NCI-H2196 treated with DMSO at 0.1 percent for 48 hours (cell line): ENCODE data around the gene MS4A7.
"Not testable (repeated sequence)": the region's sequence is repeated elsewhere in the genome, so short reads cannot be mapped to it uniquely, and the experiment has no call there.

ENCODE experiments used
- DNase-seq: peaks from one replicate; lab custom pipeline; 2025; ENCODE audit not compliant: unreplicated experiment; lab: John Stamatoyannopoulos, UW

MS4A7 gene, protein sequence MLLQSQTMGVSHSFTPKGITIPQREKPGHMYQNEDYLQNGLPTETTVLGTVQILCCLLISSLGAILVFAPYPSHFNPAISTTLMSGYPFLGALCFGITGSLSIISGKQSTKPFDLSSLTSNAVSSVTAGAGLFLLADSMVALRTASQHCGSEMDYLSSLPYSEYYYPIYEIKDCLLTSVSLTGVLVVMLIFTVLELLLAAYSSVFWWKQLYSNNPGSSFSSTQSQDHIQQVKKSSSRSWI

DNA sequence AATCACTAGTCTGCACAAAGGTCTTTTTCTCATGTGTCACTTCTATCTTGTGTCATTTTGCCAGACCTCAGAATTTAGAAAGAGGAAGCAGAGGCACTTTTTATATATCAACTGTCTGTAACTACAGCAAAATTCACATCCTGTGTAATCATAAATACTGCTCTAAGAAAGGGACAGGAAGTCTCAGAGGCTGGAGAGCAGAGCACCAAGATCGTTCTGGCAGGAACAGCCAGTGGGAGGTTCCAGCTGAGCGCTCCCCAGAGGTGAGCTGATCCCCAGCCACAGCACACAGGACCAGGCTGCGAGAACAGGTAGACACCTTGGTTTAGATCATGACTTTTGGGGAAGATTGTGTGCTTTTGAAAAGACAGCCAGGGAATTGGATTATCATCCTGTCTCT is at the start of gene MS4A7:
Gene MS4A7 (plus strand): TSS at position 179 of the 400 bp plus-strand sequence. CDS start 4,610 bp downstream, outside the sequence.
- DNase-seq, result no peak

DNA sequence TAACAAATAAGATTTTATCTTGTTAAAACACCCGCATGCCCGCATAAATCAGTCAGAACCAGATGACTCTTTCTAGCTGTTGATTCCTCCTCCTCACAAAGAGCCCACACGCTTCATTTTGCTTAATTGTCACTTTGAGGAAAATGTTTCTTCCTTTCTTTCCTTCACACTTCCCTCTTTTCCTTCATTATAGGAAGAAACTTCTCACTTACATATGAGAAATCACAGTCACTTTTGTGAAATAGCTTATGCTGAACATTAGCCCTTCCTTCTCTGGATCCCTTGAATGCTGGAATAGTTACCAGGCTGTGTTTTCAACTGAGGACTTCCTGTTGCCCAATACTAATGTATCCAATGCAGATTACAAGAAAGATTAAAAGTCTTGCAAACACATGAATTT is 45.5 kb upstream of the MS4A7 start:
- DNase-seq, result no peak

DNA sequence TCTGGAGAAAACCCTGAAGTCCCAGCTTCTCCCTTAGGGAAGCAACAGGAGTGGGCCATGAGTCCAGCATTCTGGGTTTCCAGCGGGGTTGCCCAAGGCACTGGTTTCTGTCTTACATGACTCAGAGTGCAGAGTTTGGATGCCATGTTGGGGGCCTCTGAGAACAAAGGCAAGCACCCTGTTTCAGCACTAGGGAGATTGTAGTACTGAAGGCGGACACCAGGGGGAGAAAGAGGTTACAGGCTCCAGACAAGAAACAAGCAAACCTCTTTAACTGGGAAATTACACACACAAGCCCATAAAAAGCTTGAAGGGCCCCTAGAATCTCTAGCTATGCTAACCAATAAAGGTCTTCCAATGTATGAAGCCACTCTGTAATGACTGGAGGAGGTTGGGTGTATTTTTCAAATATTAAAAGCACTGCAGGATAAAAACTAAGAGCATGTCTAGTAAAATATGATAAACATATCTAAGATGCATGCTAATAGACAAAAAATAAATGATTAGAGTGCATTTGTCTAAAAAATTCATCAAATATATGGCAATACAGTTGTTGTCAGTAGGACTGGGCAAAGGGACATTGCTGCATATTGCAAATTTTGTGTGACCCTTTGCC is 44.2 kb upstream of the MS4A7 start:
- peak; percentile 22 for DNase-seq

DNA sequence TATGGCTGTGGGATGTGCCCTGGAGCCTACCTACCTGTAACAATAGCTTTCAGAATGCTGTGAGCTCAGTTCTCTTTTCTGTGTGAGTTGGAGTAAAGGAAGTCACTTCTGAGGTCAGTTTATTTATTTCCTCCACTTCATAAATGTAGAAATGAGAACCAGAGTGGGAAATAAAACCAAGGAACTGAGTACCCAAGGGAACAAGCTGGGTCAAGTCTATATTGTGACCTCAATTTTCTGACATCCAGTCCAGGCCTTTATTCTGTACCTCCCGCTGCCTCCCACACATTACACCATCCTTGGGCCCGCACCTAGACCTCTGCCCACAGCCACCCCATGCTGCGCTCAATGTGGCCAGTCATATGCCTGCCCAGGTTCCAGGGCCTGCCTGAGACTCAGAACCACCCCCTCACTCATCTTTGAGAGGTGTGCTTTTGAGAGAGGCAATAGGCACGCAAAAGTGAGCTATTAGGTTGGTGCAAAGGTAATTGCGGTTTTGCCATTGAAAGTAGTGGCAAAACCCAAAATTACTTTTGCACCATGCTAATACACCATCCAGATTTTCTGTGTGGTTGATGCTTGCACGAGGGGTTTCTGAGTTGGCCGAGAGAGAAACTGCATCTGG is 41.5 kb upstream of the MS4A7 start:
- no peak for DNase-seq

DNA sequence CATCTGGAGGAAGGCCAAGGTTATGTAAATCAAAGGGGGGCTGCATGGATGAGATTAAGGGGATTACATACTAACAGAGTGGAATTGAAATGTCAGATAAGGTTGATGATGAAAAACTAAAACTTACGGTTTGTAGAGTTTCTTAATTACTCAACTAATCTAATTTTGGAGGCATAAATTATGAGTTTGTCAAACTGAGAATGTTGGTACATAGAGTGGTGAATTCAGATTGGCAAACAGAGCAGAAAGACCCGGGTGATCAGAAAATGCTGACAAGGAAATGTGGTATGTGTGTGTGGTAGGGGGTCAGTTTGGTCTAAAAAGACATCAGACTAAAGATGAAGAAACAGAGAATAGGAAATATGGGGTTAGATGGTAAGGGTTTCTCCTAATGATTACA is 40.3 kb upstream of the MS4A7 start:
- no peak for DNase-seq

DNA sequence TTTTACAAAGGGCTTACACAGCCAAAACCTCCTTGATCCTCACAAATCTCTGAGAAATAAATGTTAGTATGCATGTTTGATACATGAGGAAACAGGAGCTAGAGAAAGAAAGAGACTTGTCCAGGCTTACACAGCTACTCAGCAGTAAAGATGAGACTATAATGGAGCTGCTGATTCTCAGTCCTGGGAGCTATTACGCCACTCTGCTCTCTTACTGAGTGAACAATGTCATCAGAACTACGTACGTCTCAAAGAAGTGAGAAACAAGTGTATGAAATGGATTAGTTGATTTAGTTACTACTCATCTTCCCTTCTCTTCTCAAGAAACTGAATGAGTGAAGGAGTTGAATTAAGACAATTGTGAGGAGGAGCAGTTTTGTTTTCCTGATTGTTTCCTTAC is 39.0 kb upstream of the MS4A7 start:
- no peak for DNase-seq

DNA sequence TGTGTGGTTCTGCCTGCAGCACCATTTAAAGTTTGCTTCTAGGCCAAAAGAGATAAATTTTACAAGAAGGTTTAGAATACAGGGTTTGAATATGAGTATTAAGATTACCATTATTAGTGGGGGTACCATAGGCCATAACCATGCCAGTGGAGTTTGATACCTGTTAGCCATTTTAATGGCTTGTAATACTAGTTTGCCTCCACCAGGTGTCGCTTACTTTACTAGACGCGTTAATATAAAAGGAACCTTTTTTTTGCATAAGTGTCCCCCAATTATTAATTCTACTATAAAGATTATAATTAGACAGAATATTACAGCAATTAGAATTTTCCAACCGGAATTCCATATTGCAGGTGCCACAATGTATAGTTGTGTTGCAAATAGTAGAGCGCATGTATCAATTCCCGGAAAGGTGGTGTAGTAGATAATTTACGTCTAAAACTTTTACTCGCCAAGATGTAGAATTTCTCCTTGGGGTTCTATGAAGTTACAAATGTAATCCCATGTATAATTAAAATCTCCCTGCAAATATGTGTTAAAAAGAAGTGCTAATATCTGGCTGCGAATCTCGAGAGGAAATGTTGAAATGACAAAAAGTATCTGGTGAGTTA is 35.1 kb upstream of the MS4A7 start:
- DNase-seq, result no peak

DNA sequence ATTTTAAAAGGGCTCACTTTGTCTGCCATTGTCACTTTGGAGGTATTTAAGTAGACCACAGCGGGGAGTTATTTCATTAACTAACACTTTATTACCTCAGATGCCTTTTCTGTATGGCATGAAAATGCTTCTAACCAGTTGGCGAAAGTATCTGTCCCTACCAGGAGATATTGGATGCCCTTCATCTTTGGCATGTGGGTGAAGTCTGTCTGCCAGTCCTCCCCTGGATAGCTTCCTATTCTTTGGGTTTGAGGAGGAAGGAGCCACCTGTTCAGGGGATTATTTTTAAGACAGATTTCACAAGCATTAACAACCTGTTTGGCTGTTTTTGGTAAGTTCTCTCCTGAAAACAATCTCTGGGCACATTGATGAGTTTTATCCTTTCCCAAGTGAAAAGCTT is 34.2 kb upstream of the MS4A7 start:
- DNase-seq, result no peak

DNA sequence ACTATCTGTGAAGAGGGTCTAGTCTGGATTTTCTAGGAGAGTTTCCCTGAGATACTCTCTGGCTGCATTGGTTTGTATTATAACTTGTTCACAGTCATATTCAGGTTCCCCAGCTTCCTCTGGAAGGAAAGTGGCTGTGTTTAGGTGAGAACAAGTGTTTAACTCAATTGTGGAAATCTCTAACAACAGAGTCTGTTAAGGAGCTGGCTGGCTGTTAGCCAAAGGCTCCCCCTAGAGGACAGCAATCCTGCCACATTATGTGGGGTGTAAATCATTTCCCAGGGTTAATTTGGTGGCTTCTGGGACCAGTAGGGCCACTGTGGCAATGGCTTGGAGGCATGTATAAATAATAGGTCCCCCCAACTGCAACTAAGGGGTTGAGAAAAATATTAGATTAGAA is 32.8 kb upstream of the MS4A7 start:
- DNase-seq, result no peak

DNA sequence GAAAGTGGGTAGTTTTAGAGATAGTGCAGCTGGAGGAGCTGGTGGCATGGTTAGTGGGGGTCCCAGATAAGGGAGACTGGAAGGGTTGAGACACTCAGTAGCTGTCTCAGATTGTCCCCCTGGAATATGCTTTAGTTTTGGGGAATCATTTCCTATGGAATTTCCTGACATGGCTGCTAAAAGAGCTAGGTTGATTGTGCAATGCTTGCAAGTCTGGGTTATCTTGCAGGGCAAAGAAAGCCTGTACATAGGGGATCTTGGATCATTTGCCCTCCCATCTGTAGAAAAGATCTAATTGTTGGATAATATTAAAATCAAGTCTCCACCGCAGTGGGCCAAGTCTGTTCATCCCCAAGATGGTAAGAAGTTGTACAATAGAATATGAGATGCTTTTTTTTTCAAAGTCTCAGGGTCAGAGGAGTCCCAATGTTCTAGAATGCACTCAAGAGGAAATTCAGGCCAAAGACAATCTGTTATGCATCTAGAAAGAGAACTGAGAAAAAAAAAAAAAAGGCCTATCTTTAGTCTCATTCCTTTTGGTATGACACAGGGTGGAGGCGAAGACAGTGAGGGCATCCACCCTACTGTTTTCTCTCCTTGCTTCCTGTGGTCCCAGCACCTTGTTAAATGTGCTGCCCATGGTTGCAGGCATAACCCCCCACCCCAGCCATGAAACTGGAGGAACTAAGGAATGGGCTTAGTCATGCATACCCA is 31.1 kb upstream of the MS4A7 start:
- no peak for DNase-seq

DNA sequence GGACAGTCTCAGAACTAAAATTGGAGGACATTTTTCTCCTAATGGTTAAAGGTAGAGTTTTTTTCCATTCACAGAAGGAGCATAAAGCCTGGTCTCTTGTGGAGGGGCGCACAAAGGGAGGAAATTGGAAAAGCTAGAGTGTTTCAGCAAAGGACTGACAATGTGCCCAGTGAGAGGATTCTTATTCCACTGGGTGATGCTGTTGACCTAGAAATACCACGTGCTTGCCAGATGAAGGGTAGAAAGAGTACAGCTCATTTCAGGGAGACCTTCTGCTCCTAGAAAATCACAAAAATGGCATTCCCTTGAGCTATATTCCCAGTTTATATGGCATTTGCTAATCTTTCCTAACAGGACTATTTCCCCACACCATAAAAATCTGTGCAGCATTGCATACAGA is 30.2 kb upstream of the MS4A7 start:
- no peak for DNase-seq

DNA sequence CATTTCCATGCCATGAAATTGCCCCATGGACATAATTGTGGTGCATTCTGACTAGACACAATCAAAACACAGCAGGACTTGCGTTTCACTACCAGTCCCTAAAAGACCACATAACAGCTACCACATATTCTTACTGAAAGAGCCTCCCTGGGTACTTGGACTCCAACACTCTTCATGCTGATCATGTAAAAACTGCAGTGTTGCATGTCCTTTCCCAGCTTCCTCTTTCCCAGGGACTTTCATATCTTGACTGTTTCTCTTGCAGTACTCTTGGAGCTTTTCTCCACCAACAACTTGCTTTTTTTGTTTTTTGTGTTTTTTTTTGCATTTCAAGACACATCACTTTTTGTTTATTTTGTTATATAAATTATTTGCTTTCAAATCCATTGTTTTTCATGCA is 28.3 kb upstream of the MS4A7 start:
- no peak for DNase-seq

DNA sequence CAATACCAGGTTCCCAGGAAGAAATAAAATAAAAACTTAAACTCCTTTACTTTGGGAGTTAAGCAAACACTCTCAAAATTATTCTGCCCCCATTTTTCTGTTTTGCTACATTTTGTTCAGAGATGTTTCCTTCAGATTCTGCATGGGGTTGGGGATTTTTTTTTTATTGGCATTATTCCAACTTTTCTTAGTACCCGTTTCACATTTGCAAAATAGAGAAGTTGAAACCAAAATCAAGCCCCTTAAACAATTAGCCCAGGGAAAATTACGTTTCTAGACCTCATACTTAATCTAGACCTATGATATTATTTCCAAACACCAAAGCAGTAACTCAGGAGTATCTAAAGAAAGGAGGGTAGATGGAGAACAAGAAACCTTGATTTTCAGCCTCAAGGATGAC is 20.6 kb upstream of the MS4A7 start:
- no peak for DNase-seq

DNA sequence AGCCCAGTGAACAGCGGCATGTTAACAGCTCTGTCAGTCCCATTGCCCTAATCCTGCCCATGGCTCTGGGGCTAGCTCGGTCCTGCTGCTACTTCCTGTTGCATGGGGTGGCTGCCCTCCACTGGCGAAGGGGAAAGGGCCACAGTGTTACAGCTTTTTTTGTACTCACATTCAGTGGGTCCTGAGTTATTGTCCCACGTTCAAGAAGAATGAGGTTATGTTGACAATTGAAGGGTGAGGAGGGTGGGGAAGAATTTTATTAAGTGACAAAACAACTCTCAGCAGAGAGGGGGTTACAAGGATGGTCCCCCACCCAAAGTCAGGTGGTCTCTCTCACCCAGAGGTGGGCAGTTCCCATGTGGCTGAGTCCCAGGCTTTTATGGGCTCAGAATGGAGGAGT is 17.7 kb upstream of the MS4A7 start:
- DNase-seq, result no peak

DNA sequence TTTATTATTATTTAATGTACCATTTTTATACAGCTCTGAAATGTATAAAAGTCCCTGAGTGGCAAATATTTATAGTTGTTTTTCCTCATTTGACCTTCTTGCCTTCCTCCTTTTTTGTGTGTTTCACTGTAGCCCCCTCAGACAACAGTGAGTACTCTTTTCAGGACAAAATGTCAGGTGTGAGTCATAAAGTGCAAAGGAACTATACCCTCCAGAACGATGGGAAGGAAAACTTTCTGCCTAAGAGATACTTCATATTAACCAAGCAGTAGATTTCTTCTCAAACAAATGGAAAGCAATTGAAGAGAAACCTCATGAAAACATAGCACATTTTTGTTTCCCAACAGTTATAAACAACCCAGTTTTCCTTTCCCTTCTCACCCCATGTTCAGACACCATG is 16.1 kb upstream of the MS4A7 start:
- no peak for DNase-seq

DNA sequence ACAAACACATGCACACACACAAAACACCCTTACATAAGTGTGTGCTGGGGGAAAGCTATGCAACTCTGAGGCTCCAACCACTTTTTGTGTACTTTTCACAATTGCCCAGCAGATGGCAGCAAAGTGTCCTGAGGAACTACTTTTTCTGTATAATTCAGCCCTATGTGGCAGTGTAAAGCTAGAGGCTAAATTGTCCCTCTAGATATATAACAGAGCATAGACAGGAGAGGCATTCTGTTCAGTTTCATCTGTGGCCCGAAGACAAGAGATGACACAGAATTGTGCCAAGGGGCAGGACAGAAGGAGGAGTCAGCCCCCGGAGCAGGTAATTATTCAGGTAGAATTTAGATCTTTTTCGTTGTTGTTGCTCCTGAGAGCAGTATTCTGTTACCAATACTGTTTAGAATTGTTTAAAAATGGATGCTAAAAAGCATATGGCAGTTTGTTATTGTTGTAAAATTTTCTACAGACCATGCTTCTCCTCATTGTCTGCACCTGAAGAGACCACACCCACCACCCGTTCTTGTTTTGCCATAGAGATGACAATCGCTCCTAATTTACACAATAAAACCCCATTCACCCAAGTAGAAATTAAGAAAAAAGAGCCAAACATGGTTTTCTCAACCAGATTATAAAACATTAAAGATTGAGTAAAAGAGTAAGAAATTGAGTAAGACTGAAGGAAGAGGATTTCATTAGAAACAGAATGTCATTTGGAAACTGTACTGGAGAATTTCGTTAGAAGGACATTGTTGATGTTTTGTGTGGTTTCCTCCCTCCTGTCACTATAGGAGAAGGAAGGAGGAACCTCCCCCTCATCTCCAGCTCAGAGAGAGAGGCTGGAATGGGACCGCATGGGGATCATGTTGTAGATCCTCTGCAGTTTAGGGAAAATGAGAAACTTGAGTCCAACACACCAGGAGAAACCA is 14.5 kb upstream of the MS4A7 start:
- DNase-seq, result peak; percentile 64

DNA sequence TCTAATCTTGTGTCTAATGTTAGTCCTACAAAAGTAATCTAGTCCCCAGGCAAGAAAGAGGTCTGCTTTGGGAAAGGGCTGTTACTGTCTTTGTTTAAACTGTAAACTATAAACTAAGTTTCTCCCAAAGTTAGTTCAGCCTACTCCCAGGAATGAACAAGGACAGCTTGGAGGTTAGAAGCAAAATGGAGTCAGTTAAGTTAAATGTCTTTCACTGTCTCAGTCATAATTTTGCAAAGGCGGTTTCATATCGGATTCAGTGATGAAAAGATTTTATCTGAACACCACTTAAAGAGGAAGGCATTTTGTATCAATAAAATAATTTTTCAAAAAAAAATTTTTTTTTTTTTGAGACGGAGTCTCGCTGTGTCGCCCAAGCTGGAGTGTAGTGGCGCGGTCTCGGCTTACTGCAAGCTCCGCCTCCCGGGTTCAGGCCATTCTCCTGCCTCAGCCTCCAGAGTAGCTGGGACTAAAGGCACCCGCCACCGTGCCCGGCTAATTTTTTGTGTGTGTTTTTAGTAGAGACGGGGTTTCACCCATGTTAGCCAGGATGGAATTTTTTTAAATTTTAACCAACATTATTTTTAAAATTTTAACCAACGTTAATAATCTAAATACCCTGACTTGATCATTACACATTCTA is 11.9 kb upstream of the MS4A7 start:
- not testable (repeated sequence) for DNase-seq

DNA sequence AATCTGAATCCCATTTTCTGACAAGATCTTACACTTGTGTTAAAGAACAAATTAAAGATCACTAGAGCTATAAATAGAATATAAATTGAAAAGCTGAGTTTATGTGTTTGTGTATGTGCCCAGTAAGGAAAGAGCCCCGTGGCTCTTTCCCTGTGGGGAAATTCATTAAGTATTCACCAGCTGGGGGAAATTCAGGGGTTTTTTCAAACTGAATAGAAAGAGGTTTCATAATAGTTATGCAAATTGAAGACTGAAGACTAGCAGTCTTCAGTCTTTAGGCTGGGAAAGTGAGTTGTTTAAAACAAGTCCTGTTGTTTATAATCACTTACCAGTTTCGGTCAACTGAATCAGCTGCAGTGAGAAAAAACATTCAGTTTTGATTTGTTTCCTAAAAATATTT is 11.3 kb upstream of the MS4A7 start:
- no peak for DNase-seq

DNA sequence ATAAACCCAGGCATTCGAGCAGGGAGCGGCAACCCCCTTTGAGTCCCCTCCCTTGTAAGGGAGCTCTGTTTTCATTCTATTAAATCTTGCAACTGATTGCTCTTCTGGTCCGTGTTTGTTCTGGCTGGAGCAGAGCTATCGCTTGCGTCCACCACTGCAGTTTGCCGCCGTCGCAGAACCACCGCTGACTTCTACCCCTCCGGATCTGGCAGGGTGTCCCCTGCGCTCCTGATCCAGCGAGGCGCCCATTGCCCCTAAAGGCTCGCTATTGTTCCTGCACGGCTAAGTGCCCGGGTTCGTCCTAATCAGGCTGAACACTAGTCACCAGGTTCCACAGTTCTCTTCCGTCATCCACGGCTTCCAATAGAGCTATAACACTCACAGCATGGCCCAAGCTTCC is 10.4 kb upstream of the MS4A7 start:
- DNase-seq, result no peak

DNA sequence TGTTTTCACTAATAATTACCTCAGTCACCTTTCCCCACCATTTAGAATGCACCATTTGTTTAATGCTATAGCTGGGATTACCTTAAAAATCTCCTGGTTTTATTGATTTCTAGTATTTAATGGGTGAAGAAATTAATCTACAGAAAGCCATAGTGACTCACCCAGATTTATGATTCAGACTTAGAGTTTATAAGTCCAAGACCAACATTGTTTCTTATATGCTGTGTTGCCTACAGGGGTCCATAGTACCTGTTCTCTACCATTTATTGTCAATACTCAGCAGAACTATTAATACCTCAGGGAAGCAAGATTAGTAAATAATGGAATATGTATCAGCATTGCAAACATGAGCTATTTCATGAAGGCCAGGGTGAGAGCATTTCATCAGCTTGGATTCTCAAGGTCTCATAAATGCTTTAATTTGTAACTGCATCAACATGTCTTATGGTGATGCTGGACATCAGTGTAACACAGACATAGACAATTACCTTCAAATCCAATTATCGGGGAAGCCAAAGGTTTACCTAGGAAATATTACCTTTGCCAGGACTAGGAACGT is 8.0 kb upstream of the MS4A7 start:
- no peak for DNase-seq
